GM12891 (cell line): ENCODE results near the gene RIMS3.

Source experiments
- PAX5 ChIP-seq: IDR thresholded peaks from 2 replicates; pipeline ENCODE4 v1.6.1; 2011; ENCODE audit warnings: low read length, moderate library complexity, mild to moderate bottlenecking; ENCODE audit not compliant: insufficient read depth, severe bottlenecking
- POLR2A ChIP-seq: IDR thresholded peaks from 2 replicates; pipeline ENCODE4 v1.6.1; 2011; ENCODE audit warnings: low read depth, low read length, control low read depth
- POLR2AphosphoS5 ChIP-seq: IDR thresholded peaks from 2 replicates; pipeline ENCODE4 v1.6.1; 2011; ENCODE audit warnings: low read depth, low read length, control low read depth
- SPI1 ChIP-seq: IDR thresholded peaks from 2 replicates; pipeline ENCODE4 v1.6.1; 2011; ENCODE audit warnings: low read depth, low read length, control low read depth
- TAF1 ChIP-seq: IDR thresholded peaks from 2 replicates; pipeline ENCODE4 v1.6.1; 2011; ENCODE audit warnings: low read depth, low read length, control low read depth

- TF ChIP-seq POLR2A = no peak
- TF ChIP-seq POLR2AphosphoS5 = no peak
- no peak for TF ChIP-seq TAF1
- no peak for TF ChIP-seq PAX5
- no peak for TF ChIP-seq SPI1
These were observed 45.3 kb upstream of the RIMS3 start for GRCh38 chr1:40710581-40711315.
